Mammary epithelial cell (primary cell): Measurements from ENCODE around the gene POLE2.

ENCODE experiments used
- CTCF ChIP-seq, 2 donors: IDR thresholded peaks in 1 of 2; conservative IDR thresholded peaks in 1 of 2; 2 replicates each; pipeline ENCODE4 v1.5.1; 2011 to 2012; ENCODE audit warnings: inconsistent platforms in 2 of 2, low read length in 2 of 2, mild to moderate bottlenecking in 2 of 2, control low read depth in 1 of 2, low read depth in 1 of 2; ENCODE audit not compliant: insufficient read depth in 1 of 2; ENCODE audit errors: extremely low read depth in 1 of 2
- EZH2 ChIP-seq: IDR thresholded peaks from 2 replicates; pipeline ENCODE4 v1.6.1; 2012; ENCODE audit warnings: low read length, inconsistent platforms, borderline replicate concordance

- TF ChIP-seq CTCF (conservative IDR thresholded peaks at IDR 0.05 in 1 of 2, IDR thresholded peaks at IDR 0.05 in 1 of 2; ENCODE audit: extremely low read depth in 1 of 2, insufficient read depth in 1 of 2, low read depth in 1 of 2, low read length in 2 of 2) (no peak), EZH2 (no peak)
Observed at GRCh38 chr14:49641697-49642129, 46.3 kb downstream of the POLE2 start.
